ENCODE measurements around the gene ZAR1.

ZAR1 gene

DNA sequence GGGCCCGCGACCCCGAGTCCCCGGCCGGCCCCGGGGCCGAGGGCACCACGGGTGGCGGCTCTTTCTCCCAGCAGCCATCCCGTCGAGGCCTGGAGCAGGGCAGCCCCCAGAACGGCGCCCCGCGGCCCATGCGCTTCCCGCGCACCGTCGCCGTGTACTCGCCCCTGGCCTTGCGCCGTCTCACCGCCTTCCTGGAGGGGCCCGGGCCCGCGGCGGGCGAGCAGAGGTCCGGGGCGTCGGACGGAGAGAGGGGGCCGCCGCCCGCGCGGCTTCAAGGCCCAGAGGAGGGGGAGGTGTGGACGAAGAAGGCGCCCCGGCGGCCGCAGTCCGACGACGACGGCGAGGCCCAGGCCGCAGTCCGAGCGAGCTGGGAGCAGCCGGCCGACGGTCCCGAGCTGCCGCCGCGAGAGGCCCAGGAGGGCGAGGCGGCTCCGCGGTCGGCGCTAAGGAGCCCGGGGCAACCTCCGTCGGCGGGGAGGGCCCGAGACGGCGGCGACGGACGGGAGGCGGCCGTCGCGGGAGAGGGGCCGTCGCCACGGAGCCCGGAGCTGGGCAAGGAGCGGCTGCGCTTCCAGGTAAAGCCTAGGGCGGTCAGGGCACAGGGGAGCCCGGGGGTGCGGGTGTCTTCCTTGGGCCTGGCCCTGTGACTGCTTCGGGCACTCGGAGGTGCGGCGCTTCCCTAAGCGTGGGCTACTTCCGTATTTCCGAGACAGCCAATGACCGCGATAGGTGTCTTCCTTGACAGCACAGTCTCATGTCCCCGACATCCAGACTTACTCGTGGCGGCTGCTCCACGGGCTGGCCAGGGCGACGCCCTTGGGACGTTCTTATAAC is 845 bp downstream of the ZAR1 start:
- H3K4me1 ChIP-seq (ENCODE audit: insufficient read depth, low read length, severe bottlenecking) = no peaks in the 10 kb centered on the region
- no peak overlapping the region for H3K4me3 ChIP-seq (ENCODE audit: low read depth, low read length, poor library complexity, severe bottlenecking)
- no peak overlapping the region for H2AFZ ChIP-seq (ENCODE audit: low read length)
- H3K9me2 ChIP-seq (ENCODE audit: low read depth, low read length) = no peaks in the 10 kb centered on the region
- no peaks in the 10 kb centered on the region for H4K20me1 ChIP-seq (ENCODE audit: insufficient read depth, low read length)
- H3K9me3 ChIP-seq (ENCODE audit: low read length) = no peaks in the 10 kb centered on the region
- no peaks in the 10 kb centered on the region for H3F3A ChIP-seq (ENCODE audit: insufficient read depth, low read length)
- TF ChIP-seq EZH2 (IDR thresholded peaks at IDR 0.05; ENCODE audit: borderline replicate concordance, low read length) = no peak
- TF ChIP-seq, protein P1, sequence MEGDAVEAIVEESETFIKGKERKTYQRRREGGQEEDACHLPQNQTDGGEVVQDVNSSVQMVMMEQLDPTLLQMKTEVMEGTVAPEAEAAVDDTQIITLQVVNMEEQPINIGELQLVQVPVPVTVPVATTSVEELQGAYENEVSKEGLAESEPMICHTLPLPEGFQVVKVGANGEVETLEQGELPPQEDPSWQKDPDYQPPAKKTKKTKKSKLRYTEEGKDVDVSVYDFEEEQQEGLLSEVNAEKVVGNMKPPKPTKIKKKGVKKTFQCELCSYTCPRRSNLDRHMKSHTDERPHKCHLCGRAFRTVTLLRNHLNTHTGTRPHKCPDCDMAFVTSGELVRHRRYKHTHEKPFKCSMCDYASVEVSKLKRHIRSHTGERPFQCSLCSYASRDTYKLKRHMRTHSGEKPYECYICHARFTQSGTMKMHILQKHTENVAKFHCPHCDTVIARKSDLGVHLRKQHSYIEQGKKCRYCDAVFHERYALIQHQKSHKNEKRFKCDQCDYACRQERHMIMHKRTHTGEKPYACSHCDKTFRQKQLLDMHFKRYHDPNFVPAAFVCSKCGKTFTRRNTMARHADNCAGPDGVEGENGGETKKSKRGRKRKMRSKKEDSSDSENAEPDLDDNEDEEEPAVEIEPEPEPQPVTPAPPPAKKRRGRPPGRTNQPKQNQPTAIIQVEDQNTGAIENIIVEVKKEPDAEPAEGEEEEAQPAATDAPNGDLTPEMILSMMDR (IDR thresholded peaks at IDR 0.05; ENCODE audit: low read length) = no peak
- no peaks in the 10 kb centered on the region for H3K79me2 ChIP-seq (ENCODE audit: insufficient read depth, low read length)
- no peaks in the 10 kb centered on the region for H3K27me3 ChIP-seq (ENCODE audit: insufficient read depth, low read length)
- no peak overlapping the region for H3K27ac ChIP-seq (ENCODE audit: low read depth, low read length, poor library complexity, severe bottlenecking)
- H3K36me3 ChIP-seq (ENCODE audit: insufficient read depth, low read length) = no peaks in the 10 kb centered on the region
- H3K9ac ChIP-seq (ENCODE audit: low read length) = no peak overlapping the region
- H3K4me2 ChIP-seq (ENCODE audit: low read length) = no peak overlapping the region

DNA sequence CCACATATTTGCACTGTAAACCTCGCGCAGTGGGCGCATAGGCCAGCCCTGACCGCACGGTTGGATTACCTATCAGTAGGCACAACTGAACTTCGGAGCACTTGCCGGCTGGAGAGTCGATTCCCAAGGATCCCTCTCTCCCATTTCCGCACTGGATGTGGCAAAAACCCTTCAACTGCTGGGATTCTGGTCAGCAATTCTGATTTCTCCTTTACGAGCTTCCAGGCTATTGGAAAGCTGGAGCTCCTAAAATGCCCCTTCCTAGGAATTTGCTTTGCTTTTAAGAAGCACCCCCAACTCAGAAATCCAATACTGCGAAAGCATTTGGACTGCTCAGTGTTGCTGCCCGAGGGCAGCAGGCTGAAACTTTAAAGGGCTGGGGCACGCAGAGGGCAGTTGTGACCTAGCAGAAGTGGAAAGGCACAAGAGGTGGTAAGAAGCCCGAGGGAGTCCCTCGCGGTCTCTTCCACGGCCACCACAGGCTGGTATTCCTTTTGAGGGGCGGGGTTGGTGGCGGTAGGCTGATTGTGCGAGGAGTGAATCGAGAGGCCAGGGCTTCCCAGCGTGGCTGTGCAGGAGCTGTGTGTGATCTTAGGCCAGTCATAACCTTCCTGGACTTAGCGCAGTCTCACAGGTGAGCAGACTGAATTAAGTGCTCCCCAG is 1.6 kb downstream of the ZAR1 start:
- H3K4me1 ChIP-seq (ENCODE audit: insufficient read depth, low read length, severe bottlenecking) = no peaks in the 10 kb centered on the region
- TF ChIP-seq, protein P1 (IDR thresholded peaks at IDR 0.05; ENCODE audit: low read length) = no peak
- TF ChIP-seq EZH2 (IDR thresholded peaks at IDR 0.05; ENCODE audit: borderline replicate concordance, low read length) = no peak
- no peak overlapping the region for H2AFZ ChIP-seq (ENCODE audit: low read length)
- H3K9me2 ChIP-seq (ENCODE audit: low read depth, low read length) = no peaks in the 10 kb centered on the region
- H3F3A ChIP-seq (ENCODE audit: insufficient read depth, low read length) = no peaks in the 10 kb centered on the region
- no peaks in the 10 kb centered on the region for H3K79me2 ChIP-seq (ENCODE audit: insufficient read depth, low read length)
- H3K9me3 ChIP-seq (ENCODE audit: low read length) = no peaks in the 10 kb centered on the region
- H3K4me3 ChIP-seq (ENCODE audit: low read depth, low read length, poor library complexity, severe bottlenecking) = no peak overlapping the region
- no peak overlapping the region for H3K27ac ChIP-seq (ENCODE audit: low read depth, low read length, poor library complexity, severe bottlenecking)
- H3K27me3 ChIP-seq (ENCODE audit: insufficient read depth, low read length) = no peaks in the 10 kb centered on the region
- H4K20me1 ChIP-seq (ENCODE audit: insufficient read depth, low read length) = no peaks in the 10 kb centered on the region
- no peak overlapping the region for H3K9ac ChIP-seq (ENCODE audit: low read length)
- no peaks in the 10 kb centered on the region for H3K36me3 ChIP-seq (ENCODE audit: insufficient read depth, low read length)
- no peak overlapping the region for H3K4me2 ChIP-seq (ENCODE audit: low read length)

DNA sequence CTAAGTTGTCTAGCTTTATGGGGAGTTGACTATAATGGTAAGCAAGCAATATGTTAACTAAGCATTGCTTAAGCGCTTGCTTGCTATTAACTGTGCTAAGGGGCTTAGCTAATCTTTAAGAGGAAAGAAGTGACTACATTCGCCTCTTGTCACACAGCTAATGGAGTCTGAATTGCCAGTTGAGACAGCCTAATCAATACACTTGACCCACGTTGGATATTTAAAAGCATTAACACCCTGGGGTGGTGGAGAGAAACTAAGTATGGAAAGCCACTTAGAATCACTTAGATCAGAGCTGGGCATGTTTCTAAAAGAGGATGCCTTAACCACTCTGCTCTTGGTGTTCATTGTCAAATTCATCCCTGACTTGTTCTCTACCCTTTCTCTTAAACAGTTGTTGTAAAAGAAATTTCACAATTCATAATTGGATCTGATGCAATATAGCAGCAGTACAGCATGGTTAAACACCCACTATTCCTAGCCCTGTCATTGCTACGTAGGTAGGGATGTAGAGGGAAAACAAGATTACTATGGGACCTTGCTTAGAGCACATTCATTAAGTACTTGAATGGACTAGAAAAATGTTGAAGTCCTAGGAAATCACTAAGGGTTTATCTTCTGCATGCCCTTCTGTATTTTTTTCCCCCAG is 3.5 kb downstream of the ZAR1 start:
- Histone ChIP-seq H3K9me2 (ENCODE audit: low read depth, low read length) (no peaks in the 10 kb centered on the region), H4K20me1 (ENCODE audit: insufficient read depth, low read length) (no peaks in the 10 kb centered on the region), H3F3A (ENCODE audit: insufficient read depth, low read length) (no peaks in the 10 kb centered on the region), H3K79me2 (ENCODE audit: insufficient read depth, low read length) (no peaks in the 10 kb centered on the region), H3K27ac (ENCODE audit: low read depth, low read length, poor library complexity, severe bottlenecking) (no peak overlapping the region), H3K4me2 (ENCODE audit: low read length) (no peak overlapping the region), H3K27me3 (ENCODE audit: insufficient read depth, low read length) (no peaks in the 10 kb centered on the region), H3K9me3 (ENCODE audit: low read length) (no peaks in the 10 kb centered on the region), H3K9ac (ENCODE audit: low read length) (no peak overlapping the region), H2AFZ (ENCODE audit: low read length) (no peak overlapping the region), H3K4me3 (ENCODE audit: low read depth, low read length, poor library complexity, severe bottlenecking) (no peak overlapping the region), H3K36me3 (ENCODE audit: insufficient read depth, low read length) (no peaks in the 10 kb centered on the region), H3K4me1 (ENCODE audit: insufficient read depth, low read length, severe bottlenecking) (no peaks in the 10 kb centered on the region)
- no peak for TF ChIP-seq EZH2 (IDR thresholded peaks at IDR 0.05; ENCODE audit: borderline replicate concordance, low read length)
- TF ChIP-seq, protein P1 (IDR thresholded peaks at IDR 0.05; ENCODE audit: low read length) = no peak
